Smooth muscle cell (in vitro differentiated cells): ENCODE results near the gene TNFSF11. TPM values are rescaled to one million over a fixed set of nuclear protein-coding genes. Genes with fewer than 3 reads are reported as not detected.

ENCODE experiments used
- DNase-seq: peaks from one replicate; lab custom pipeline; 2025; ENCODE audit not compliant: unreplicated experiment; lab: John Stamatoyannopoulos, UW
- H2AFZ ChIP-seq: fragments of 200-600 bp; sonication (generic); 2 replicates; pipeline ENCODE4 v1.6.0; 2016; ENCODE audit warnings: antibody characterized with exemption, low read depth, mild to moderate bottlenecking
- H3F3A ChIP-seq: fragments of 200-600 bp; sonication (generic); 2 replicates; pipeline ENCODE4 v1.6.0; 2017; ENCODE audit warnings: antibody characterized with exemption, low read depth
- H3K27ac ChIP-seq: fragments of 200-600 bp; sonication (generic); 2 replicates; pipeline ENCODE4 v1.5.1; 2016; ENCODE audit warnings: low read depth, mild to moderate bottlenecking
- H3K27me3 ChIP-seq: fragments of 200-600 bp; sonication (generic); 2 replicates; pipeline ENCODE4 v1.6.1; 2016; ENCODE audit warnings: low read depth, mild to moderate bottlenecking
- H3K36me3 ChIP-seq: fragments of 200-600 bp; sonication (generic); 2 replicates; pipeline ENCODE4 v1.5.1; 2016; ENCODE audit warnings: low read depth
- H3K4me1 ChIP-seq: fragments of 200-600 bp; sonication (generic); 2 replicates; pipeline ENCODE4 v1.5.1; 2016; ENCODE audit warnings: low read depth
- H3K4me2 ChIP-seq: fragments of 200-600 bp; sonication (generic); 2 replicates; pipeline ENCODE4 v1.6.0; 2016; ENCODE audit warnings: mild to moderate bottlenecking
- H3K4me3 ChIP-seq: fragments of 200-600 bp; sonication (generic); 2 replicates; pipeline ENCODE4 v1.5.1; 2016; ENCODE audit warnings: mild to moderate bottlenecking
- H3K79me2 ChIP-seq: fragments of 200-600 bp; sonication (generic); 2 replicates; pipeline ENCODE4 v1.6.0; 2016; ENCODE audit warnings: low read depth, mild to moderate bottlenecking
- H3K9ac ChIP-seq: fragments of 200-600 bp; sonication (generic); 2 replicates; pipeline ENCODE4 v1.6.0; 2016; ENCODE audit warnings: low read depth
- H3K9me3 ChIP-seq: fragments of 200-600 bp; sonication (generic); replicated peaks from 2 replicates; pipeline ENCODE4 v1.5.1; 2016; ENCODE audit warnings: low read depth
- H4K20me1 ChIP-seq: fragments of 200-600 bp; sonication (generic); 2 replicates; pipeline ENCODE4 v1.6.0; 2016; ENCODE audit warnings: low read depth
- CTCF ChIP-seq: fragments of 200-600 bp; sonication (generic); IDR thresholded peaks from 2 replicates; pipeline ENCODE4 v1.5.1; 2017; ENCODE audit warnings: borderline replicate concordance, mild to moderate bottlenecking, antibody characterized with exemption; ENCODE audit not compliant: insufficient read depth, poor library complexity, severe bottlenecking
- WGBS: methylation state at CpG from one replicate; pipeline ENCODE4 v1.1.7; 2016; ENCODE audit warnings: low lambda C conversion rate; 5-methylcytosine and 5-hydroxymethylcytosine counted together
- polyA plus RNA-seq: library from polyadenylated mRNA; unstranded; fragments of >200 nt; fragmentation: Nextera tagmentation; extraction: Ambion mirVana; gene quantifications from 2 replicates; pipeline ENCODE4 v1.2.1, GENCODE V29; 2016
- total RNA-seq: library from RNA; depleted of rRNA; stranded (reverse); fragments of >200 nt; gene quantifications from 2 replicates; pipeline ENCODE4 v1.2.3, GENCODE V29; 2014

TNFSF11 gene
- total and polyA plus RNA-seq, 2 experiments from 2014 or later = not detected

DNA sequence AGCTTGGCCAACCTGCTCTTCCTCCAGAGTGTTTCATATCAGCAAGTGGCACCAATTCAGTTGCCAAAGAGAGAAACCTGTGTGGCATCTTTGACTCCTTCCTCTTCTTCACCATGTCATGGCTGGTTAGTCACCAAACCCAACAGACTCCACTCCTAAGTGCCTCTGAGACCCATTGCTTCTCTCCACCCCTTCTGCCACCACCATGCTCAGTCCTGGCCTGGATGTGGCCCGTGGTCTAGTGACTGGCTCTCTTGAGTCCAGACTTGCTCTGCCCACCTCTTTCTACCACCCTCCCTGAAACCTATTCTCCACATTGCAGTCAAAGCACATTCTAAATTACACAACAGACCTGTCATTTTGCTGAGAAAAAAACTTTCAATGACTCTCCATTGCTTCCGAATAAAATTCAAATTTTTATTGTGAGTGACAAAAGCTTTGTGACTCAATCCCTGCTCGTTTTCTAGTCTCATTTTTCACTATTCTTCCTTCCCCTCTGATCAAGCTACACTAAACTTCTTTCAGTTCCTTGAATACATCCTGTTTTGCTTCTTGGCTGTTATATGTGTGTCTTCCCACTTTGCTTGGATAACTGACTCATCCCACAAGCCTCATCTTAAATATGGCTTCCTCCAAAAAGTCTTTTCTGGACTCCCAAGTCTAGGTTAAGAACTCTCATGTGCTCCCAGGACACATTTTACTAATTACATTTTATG lies 12.0 kb upstream of the TNFSF11 start:
- H3K4me3 ChIP-seq = no peak overlapping the region
- H2AFZ ChIP-seq = no peak overlapping the region
- 65% methylated on average over 3 of the region's 3 CpGs for WGBS
- H3K9me3 ChIP-seq = no peaks in the 10 kb centered on the region
- H4K20me1 ChIP-seq = no peaks in the 10 kb centered on the region
- H3K9ac ChIP-seq = no peak overlapping the region
- no peak overlapping the region for H3K27ac ChIP-seq
- no peak for DNase-seq
- H3F3A ChIP-seq = no peaks in the 10 kb centered on the region
- no peaks in the 10 kb centered on the region for H3K79me2 ChIP-seq
- H3K4me1 ChIP-seq = no peaks in the 10 kb centered on the region
- no peak overlapping the region for H3K4me2 ChIP-seq
- no peaks in the 10 kb centered on the region for H3K36me3 ChIP-seq
- no peaks in the 10 kb centered on the region for H3K27me3 ChIP-seq
- TF ChIP-seq CTCF = no peak

DNA sequence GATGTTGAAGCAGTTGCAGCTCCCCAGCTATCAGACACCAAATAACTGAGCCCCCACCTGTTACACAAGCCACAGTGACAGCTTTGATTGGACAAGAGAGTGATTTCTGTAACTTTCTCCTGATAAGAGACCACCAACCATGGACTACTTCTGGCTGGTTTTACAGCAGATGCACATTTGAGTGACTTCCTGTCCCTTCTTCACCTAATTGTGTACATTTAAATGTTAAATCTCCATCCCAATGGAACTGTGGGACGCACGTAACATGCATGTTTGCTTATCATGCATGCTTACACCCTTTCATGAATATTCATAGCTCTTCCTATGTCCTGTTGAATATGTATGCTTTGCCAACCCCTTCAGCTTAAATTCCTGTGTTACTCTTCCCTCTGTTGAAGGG lies 6.0 kb upstream of the TNFSF11 start:
- WGBS = 57% methylated on average over 2 of the region's 2 CpGs
- no peaks in the 10 kb centered on the region for H3K27me3 ChIP-seq

GRCh38 chr13:42569576-42570344 lies 4.2 kb upstream of the TNFSF11 start:
- H3F3A ChIP-seq = no peaks in the 10 kb centered on the region
- H3K79me2 ChIP-seq = no peaks in the 10 kb centered on the region
- DNase-seq = no peak
- 88% methylated on average over 3 of the region's 3 CpGs for WGBS
- H3K36me3 ChIP-seq = no peaks in the 10 kb centered on the region
- H3K9ac ChIP-seq = no peak overlapping the region
- no peak for TF ChIP-seq CTCF
- H2AFZ ChIP-seq = no peak overlapping the region
- no peak overlapping the region for H3K4me2 ChIP-seq
- H3K9me3 ChIP-seq = no peaks in the 10 kb centered on the region
- no peaks in the 10 kb centered on the region for H4K20me1 ChIP-seq
- H3K27me3 ChIP-seq = peaks cover 16% of the 10 kb centered on the region
- H3K27ac ChIP-seq = no peak overlapping the region
- H3K4me3 ChIP-seq = no peak overlapping the region
- H3K4me1 ChIP-seq = peaks cover 3% of the 10 kb centered on the region

More for the DNA sequence above, 6.0 kb upstream of the TNFSF11 start:
- Histone ChIP-seq H3K4me2 (no peak overlapping the region), H3K4me1 (no peaks in the 10 kb centered on the region), H3F3A (no peaks in the 10 kb centered on the region), H2AFZ (no peak overlapping the region), H3K36me3 (no peaks in the 10 kb centered on the region), H3K9ac (no peak overlapping the region), H3K4me3 (no peak overlapping the region), H3K27ac (no peak overlapping the region), H3K79me2 (no peaks in the 10 kb centered on the region), H3K9me3 (no peaks in the 10 kb centered on the region), H4K20me1 (no peaks in the 10 kb centered on the region)
- no peak for TF ChIP-seq CTCF
- no peak for DNase-seq
